ENCODE measurements around the gene SNX8.

Gene SNX8

GRCh38 chr7:2220954-2221353 is 93.3 kb downstream of the SNX8 start:
- H3K4me1 Mint-ChIP-seq (ENCODE audit: low read depth in 2 of 2): peaks cover 6 to 14% of the 10 kb centered on the region in 2 donors
- H3K4me3 Mint-ChIP-seq: no peak overlapping the region
- H3K27me3 Mint-ChIP-seq: no peaks in the 10 kb centered on the region
- no peaks in the 10 kb centered on the region for H3K9me3 Mint-ChIP-seq
- peaks cover 20% of the 10 kb centered on the region for H3K36me3 Mint-ChIP-seq (ENCODE audit: insufficient read depth)
- no peak for ATAC-seq (replicated peaks)
- DNase-seq: no peak
- no peak overlapping the region for H3K27ac Mint-ChIP-seq

GRCh38 chr7:2220506-2220905 is 93.7 kb downstream of the SNX8 start:
- Mint-ChIP-seq H3K9me3 (no peaks in the 10 kb centered on the region), H3K27me3 (no peaks in the 10 kb centered on the region), H3K4me1 (ENCODE audit: low read depth in 2 of 2) (peaks cover 11 to 16% of the 10 kb centered on the region in 2 donors), H3K36me3 (ENCODE audit: insufficient read depth) (peaks cover 24% of the 10 kb centered on the region), H3K27ac (no peak overlapping the region), H3K4me3 (no peak overlapping the region)
- ATAC-seq (replicated peaks): no peak
- no peak for DNase-seq

- no peak for ATAC-seq (replicated peaks)
- DNase-seq: no peak
- H3K4me1 Mint-ChIP-seq (ENCODE audit: low read depth in 2 of 2): peaks cover 14 to 17% of the 10 kb centered on the region in 2 donors
- H3K27me3 Mint-ChIP-seq: no peaks in the 10 kb centered on the region
- peaks cover 24% of the 10 kb centered on the region for H3K36me3 Mint-ChIP-seq (ENCODE audit: insufficient read depth)
- H3K4me3 Mint-ChIP-seq: no peak overlapping the region
- no peaks in the 10 kb centered on the region for H3K9me3 Mint-ChIP-seq
- H3K27ac Mint-ChIP-seq: no peak overlapping the region
Measured at GRCh38 chr7:2220030-2220429, 94.2 kb downstream of the SNX8 start.

GRCh38 chr7:2219606-2220005 is 94.6 kb downstream of the SNX8 start:
- Mint-ChIP-seq H3K36me3 (ENCODE audit: insufficient read depth) (peaks cover 28% of the 10 kb centered on the region), H3K27me3 (no peaks in the 10 kb centered on the region), H3K4me1 (ENCODE audit: low read depth in 2 of 2) (peaks cover 14 to 21% of the 10 kb centered on the region in 2 donors), H3K4me3 (no peak overlapping the region), H3K9me3 (no peaks in the 10 kb centered on the region), H3K27ac (no peak overlapping the region)
- ATAC-seq (replicated peaks) (no peak), DNase-seq (no peak)

GRCh38 chr7:2219136-2219535 is 95.1 kb downstream of the SNX8 start:
- ATAC-seq (replicated peaks): no peak
- H3K36me3 Mint-ChIP-seq (ENCODE audit: insufficient read depth): peaks cover 30% of the 10 kb centered on the region

GRCh38 chr7:2218444-2218785 is 95.8 kb downstream of the SNX8 start:
- Mint-ChIP-seq H3K27me3 (no peaks in the 10 kb centered on the region), H3K4me1 (ENCODE audit: low read depth in 2 of 2) (peaks cover 14 to 22% of the 10 kb centered on the region in 2 donors), H3K4me3 (no peak overlapping the region), H3K36me3 (ENCODE audit: insufficient read depth) (peaks cover 30% of the 10 kb centered on the region), H3K27ac (no peak overlapping the region), H3K9me3 (no peaks in the 10 kb centered on the region)
- ATAC-seq (replicated peaks) (no peak), DNase-seq (no peak)

More at GRCh38 chr7:2219136-2219535, 95.1 kb downstream of the SNX8 start:
- no peaks in the 10 kb centered on the region for H3K27me3 Mint-ChIP-seq
- H3K4me3 Mint-ChIP-seq: no peak overlapping the region
- no peak for DNase-seq
- H3K27ac Mint-ChIP-seq: no peak overlapping the region
- peaks cover 14 to 21% of the 10 kb centered on the region in 2 donors for H3K4me1 Mint-ChIP-seq (ENCODE audit: low read depth in 2 of 2)
- H3K9me3 Mint-ChIP-seq: no peaks in the 10 kb centered on the region

- H3K27me3 Mint-ChIP-seq: no peaks in the 10 kb centered on the region
- DNase-seq: no peak
- H3K9me3 Mint-ChIP-seq: no peaks in the 10 kb centered on the region
- H3K4me3 Mint-ChIP-seq: no peak overlapping the region
- H3K36me3 Mint-ChIP-seq (ENCODE audit: insufficient read depth): peaks cover 30% of the 10 kb centered on the region
- ATAC-seq (replicated peaks): no peak
- H3K4me1 Mint-ChIP-seq (ENCODE audit: low read depth in 2 of 2): peaks cover 14 to 22% of the 10 kb centered on the region in 2 donors
- no peak overlapping the region for H3K27ac Mint-ChIP-seq
Measured at GRCh38 chr7:2217716-2218443, 96.4 kb downstream of the SNX8 start.

- no peak for DNase-seq
- Mint-ChIP-seq H3K27me3 (no peaks in the 10 kb centered on the region), H3K4me1 (ENCODE audit: low read depth in 2 of 2) (peaks cover 14 to 22% of the 10 kb centered on the region in 2 donors), H3K9me3 (no peaks in the 10 kb centered on the region), H3K4me3 (no peak overlapping the region), H3K36me3 (ENCODE audit: insufficient read depth) (peaks cover 30% of the 10 kb centered on the region), H3K27ac (peak overlapping the region in 1 of 2 donors; percentile 23)
- ATAC-seq (replicated peaks): no peak
Measured at GRCh38 chr7:2217206-2217605, 97.0 kb downstream of the SNX8 start.

- H3K9me3 Mint-ChIP-seq: no peaks in the 10 kb centered on the region
- peaks cover 23% of the 10 kb centered on the region for H3K36me3 Mint-ChIP-seq (ENCODE audit: insufficient read depth)
- peaks cover 11 to 22% of the 10 kb centered on the region in 2 donors for H3K4me1 Mint-ChIP-seq (ENCODE audit: low read depth in 2 of 2)
- ATAC-seq (replicated peaks) (no peak), DNase-seq (no peak)
- peak overlapping the region; percentile 82 to 92 for H3K27ac Mint-ChIP-seq
- no peaks in the 10 kb centered on the region for H3K27me3 Mint-ChIP-seq
- H3K4me3 Mint-ChIP-seq: peak overlapping the region in 1 of 2 donors; percentile 60
Measured at GRCh38 chr7:2215851-2216250, 98.4 kb downstream of the SNX8 start.

- no peaks in the 10 kb centered on the region for H3K9me3 Mint-ChIP-seq
- ATAC-seq (replicated peaks) (peak; percentile 88), DNase-seq (no peak)
- no peaks in the 10 kb centered on the region for H3K27me3 Mint-ChIP-seq
- peak overlapping the region in 1 of 2 donors; percentile 48 for H3K4me3 Mint-ChIP-seq
- H3K4me1 Mint-ChIP-seq (ENCODE audit: low read depth in 2 of 2): peaks cover 11 to 24% of the 10 kb centered on the region in 2 donors
- peaks cover 23% of the 10 kb centered on the region for H3K36me3 Mint-ChIP-seq (ENCODE audit: insufficient read depth)
- H3K27ac Mint-ChIP-seq: peak overlapping the region in 1 of 2 donors; percentile 92
Measured at GRCh38 chr7:2214636-2215035, 99.6 kb downstream of the SNX8 start.

GRCh38 chr7:2213551-2214215 is 100.6 kb downstream of the SNX8 start:
- Mint-ChIP-seq H3K27me3 (no peaks in the 10 kb centered on the region), H3K27ac (peak overlapping the region in 1 of 2 donors; percentile 92), H3K9me3 (no peaks in the 10 kb centered on the region), H3K4me3 (peak overlapping the region in 1 of 2 donors; percentile 6), H3K4me1 (ENCODE audit: low read depth in 2 of 2) (peaks cover 11 to 24% of the 10 kb centered on the region in 2 donors), H3K36me3 (ENCODE audit: insufficient read depth) (peaks cover 26% of the 10 kb centered on the region)
- ATAC-seq (replicated peaks) (no peak), DNase-seq (no peak)

- DNase-seq (no peak), ATAC-seq (replicated peaks) (no peak)
- peak overlapping the region in 1 of 2 donors; percentile 4 for H3K27ac Mint-ChIP-seq
- peaks cover 26% of the 10 kb centered on the region for H3K36me3 Mint-ChIP-seq (ENCODE audit: insufficient read depth)
- peaks cover 11 to 24% of the 10 kb centered on the region in 2 donors for H3K4me1 Mint-ChIP-seq (ENCODE audit: low read depth in 2 of 2)
- H3K27me3 Mint-ChIP-seq: no peaks in the 10 kb centered on the region
- H3K4me3 Mint-ChIP-seq: no peak overlapping the region
- no peaks in the 10 kb centered on the region for H3K9me3 Mint-ChIP-seq
Measured at GRCh38 chr7:2212906-2213305, 101.3 kb downstream of the SNX8 start.

- DNase-seq: no peak
- Mint-ChIP-seq H3K27ac (no peak overlapping the region), H3K4me1 (ENCODE audit: low read depth in 2 of 2) (peaks cover 11 to 24% of the 10 kb centered on the region in 2 donors), H3K36me3 (ENCODE audit: insufficient read depth) (peaks cover 23% of the 10 kb centered on the region), H3K9me3 (no peaks in the 10 kb centered on the region), H3K27me3 (no peaks in the 10 kb centered on the region), H3K4me3 (no peak overlapping the region)
- no peak for ATAC-seq (replicated peaks)
Measured at GRCh38 chr7:2211926-2212325, 102.3 kb downstream of the SNX8 start.

All from effector memory CD8-positive, alpha-beta T cell (primary cell).